H1 (cell line): ENCODE results near the gene OTOF. TPM values are rescaled to one million over a fixed set of nuclear protein-coding genes. Genes with fewer than 3 reads are reported as not detected.

Experiments used
- CTCF ChIA-PET: fragments of 300-600 bp; sonication (Branson Sonifier 250); formaldehyde crosslinking; loops from one replicate; lab custom pipeline; 2021; ENCODE audit not compliant: partially characterized antibody; lab: Charles Lee
- POLR2A ChIA-PET: fragments of 300-600 bp; sonication (Branson Sonifier 250); formaldehyde crosslinking; loops from one replicate; lab custom pipeline; 2021; ENCODE audit warnings: inconsistent platforms; ENCODE audit not compliant: partially characterized antibody; lab: Charles Lee
- DNase-seq, 2 experiments: peaks; one replicate each; pipeline versions ENCODE4 v3.0.0 to v3.0.0-alpha.2; 2010 to 2022; ENCODE audit warnings: low spot score in 2 of 2, low read depth in 1 of 2, mixed read lengths in 1 of 2
- FAIRE-seq: peaks from 2 replicates; lab custom pipeline; 2011; peaks lifted over from hg19 to GRCh38; lab: Jason Lieb, UNC
- H2AFZ ChIP-seq: 2 replicates; pipeline ENCODE4 v1.8.1; 2012; ENCODE audit warnings: low read length, inconsistent platforms
- H2AK5ac ChIP-seq: 2 replicates; pipeline ENCODE4 v1.6.1; 2013; ENCODE audit warnings: low read depth, low read length
- H2BK120ac ChIP-seq: replicated peaks from 2 replicates; pipeline ENCODE3; 2013; ENCODE audit warnings: low read depth, low read length, inconsistent platforms
- H2BK12ac ChIP-seq: 2 replicates; pipeline ENCODE4 v1.6.1; 2013; ENCODE audit warnings: low read depth, low read length
- H2BK15ac ChIP-seq: 2 replicates; pipeline ENCODE4 v1.6.1; 2013; ENCODE audit warnings: low read length
- H2BK20ac ChIP-seq: 2 replicates; pipeline ENCODE4 v1.6.1; 2013; ENCODE audit warnings: low read length
- H2BK5ac ChIP-seq: 2 replicates; pipeline ENCODE4 v1.6.1; 2013; ENCODE audit warnings: low read depth, low read length
- H3K14ac ChIP-seq: 2 replicates; pipeline ENCODE4 v1.6.1; 2013; ENCODE audit warnings: inconsistent platforms; ENCODE audit not compliant: insufficient read length
- H3K18ac ChIP-seq: 2 replicates; pipeline ENCODE4 v1.6.1; 2013; ENCODE audit warnings: low read length; ENCODE audit errors: extremely low read depth
- H3K23ac ChIP-seq: 2 replicates; pipeline ENCODE4 v1.6.1; 2013; ENCODE audit warnings: inconsistent platforms; ENCODE audit not compliant: insufficient read length
- H3K23me2 ChIP-seq: 2 replicates; pipeline ENCODE4 v1.6.1; 2013; ENCODE audit warnings: low read depth, low read length
- H3K27ac ChIP-seq: 2 replicates; pipeline ENCODE4 v1.6.1; 2011; ENCODE audit warnings: low read depth, low read length, inconsistent platforms
- H3K27me3 ChIP-seq, 4 experiments: replicated peaks in 1 of 4; 1 replicate in 1 of 4; 2 replicates in 3 of 4; pipeline versions ENCODE4 v1.6.1 to v1.8.1; 2011 to 2013; ENCODE audit warnings: low read length in 3 of 4, mild to moderate bottlenecking in 3 of 4, inconsistent platforms in 2 of 4, mixed read lengths in 2 of 4, moderate library complexity in 1 of 4; ENCODE audit not compliant: control insufficient read depth in 3 of 4, insufficient read depth in 3 of 4; ENCODE audit errors: extremely low read depth in 1 of 4
- H3K36me3 ChIP-seq, 4 experiments: 2 replicates each; pipeline versions ENCODE4 v1.6.1 to v1.8.1; 2011 to 2013; ENCODE audit warnings: mild to moderate bottlenecking in 4 of 4, low read length in 3 of 4, moderate library complexity in 2 of 4, control low read depth in 1 of 4, inconsistent platforms in 1 of 4; ENCODE audit not compliant: insufficient read depth in 4 of 4, control insufficient read depth in 2 of 4
- H3K4ac ChIP-seq: replicated peaks from 2 replicates; pipeline ENCODE3; 2013; ENCODE audit warnings: low read length, low read depth, mixed read lengths, inconsistent platforms; ENCODE audit not compliant: insufficient read length
- H3K4me1 ChIP-seq, 4 experiments: replicated peaks in 1 of 4; 1 replicate in 1 of 4; 2 replicates in 3 of 4; pipeline versions ENCODE4 v1.6.1 to v1.8.1; 2011 to 2013; ENCODE audit warnings: low read length in 3 of 4, inconsistent platforms in 2 of 4, mixed read lengths in 1 of 4; ENCODE audit not compliant: insufficient read depth in 4 of 4, control insufficient read depth in 3 of 4
- H3K4me2 ChIP-seq, 2 experiments: 2 replicates each; pipeline versions ENCODE4 v1.6.1 to v1.8.1; 2011 to 2013; ENCODE audit warnings: low read depth in 2 of 2, low read length in 2 of 2, control low read depth in 1 of 2, inconsistent platforms in 1 of 2, mild to moderate bottlenecking in 1 of 2; ENCODE audit not compliant: insufficient read depth in 1 of 2
- H3K4me3 ChIP-seq, 4 experiments: fragments of 200-600, 300-600 bp in 1 of 4; sonication (generic), shearing (Covaris generic), sonication (Bioruptor Twin) in 1 of 4; 2 replicates each; pipeline versions ENCODE4 v1.5.1 to v1.8.1; 2011 to 2016; ENCODE audit warnings: low read length in 4 of 4, low read depth in 3 of 4, control low read depth in 2 of 4, inconsistent platforms in 2 of 4, mild to moderate bottlenecking in 2 of 4, mixed read lengths in 1 of 4, moderate library complexity in 1 of 4; ENCODE audit not compliant: insufficient read depth in 2 of 4; ENCODE audit errors: extremely low read depth in 1 of 4
- H3K56ac ChIP-seq: replicated peaks from 2 replicates; pipeline ENCODE3; 2013; ENCODE audit warnings: low read depth, mild to moderate bottlenecking, mixed read lengths, low read length, inconsistent platforms; ENCODE audit not compliant: insufficient read length
- H3K79me1 ChIP-seq: 2 replicates; pipeline ENCODE4 v1.6.1; 2013; ENCODE audit warnings: low read depth, low read length, control low read depth
- H3K79me2 ChIP-seq, 2 experiments: 2 replicates each; pipeline versions ENCODE4 v1.6.1 to v1.8.1; 2012 to 2013; ENCODE audit warnings: low read length in 2 of 2, mild to moderate bottlenecking in 2 of 2, inconsistent platforms in 1 of 2; ENCODE audit not compliant: insufficient read depth in 2 of 2, control insufficient read depth in 1 of 2
- H3K9ac ChIP-seq, 4 experiments: replicated peaks in 1 of 4; 1 replicate in 1 of 4; 2 replicates in 3 of 4; pipeline versions ENCODE4 v1.6.1 to v1.8.1; 2011 to 2013; ENCODE audit warnings: low read depth in 3 of 4, low read length in 3 of 4, control low read depth in 2 of 4, mild to moderate bottlenecking in 2 of 4, moderate library complexity in 2 of 4, inconsistent platforms in 1 of 4; ENCODE audit errors: extremely low read depth in 1 of 4
- H3K9me3 ChIP-seq, 2 experiments: 2 replicates each; pipeline versions ENCODE4 v1.6.1 to v1.8.1; 2012 to 2013; ENCODE audit warnings: mild to moderate bottlenecking in 2 of 2, moderate library complexity in 2 of 2, control low read depth in 1 of 2, inconsistent platforms in 1 of 2, low read depth in 1 of 2, low read length in 1 of 2, mixed read lengths in 1 of 2; ENCODE audit not compliant: insufficient read depth in 2 of 2
- H4K20me1 ChIP-seq, 2 experiments: replicated peaks in 1 of 2; 2 replicates each; pipeline versions ENCODE3 to v1.8.1; 2011 to 2013; ENCODE audit warnings: inconsistent platforms in 2 of 2, low read length in 2 of 2, mild to moderate bottlenecking in 1 of 2; ENCODE audit not compliant: insufficient read depth in 2 of 2, control insufficient read depth in 1 of 2
- H4K5ac ChIP-seq: 2 replicates; pipeline ENCODE4 v1.6.1; 2013; ENCODE audit warnings: low read length, low read depth, mixed read lengths, inconsistent platforms; ENCODE audit not compliant: insufficient read length
- H4K8ac ChIP-seq: 2 replicates; pipeline ENCODE4 v1.8.0; 2013; ENCODE audit warnings: mild to moderate bottlenecking, moderate library complexity, low read length, inconsistent platforms; ENCODE audit not compliant: insufficient read depth; ENCODE audit errors: extremely low read depth
- H4K91ac ChIP-seq: replicated peaks from 2 replicates; pipeline ENCODE3; 2013; ENCODE audit warnings: low read length, mixed read lengths, inconsistent platforms; ENCODE audit not compliant: insufficient read length
- FOSL1 ChIP-seq: IDR thresholded peaks from 2 replicates; pipeline ENCODE4 v1.6.1; 2011; ENCODE audit warnings: mild to moderate bottlenecking, low read depth, low read length, moderate library complexity; ENCODE audit not compliant: insufficient read depth
- JUN ChIP-seq: IDR thresholded peaks from 2 replicates; pipeline ENCODE4 v1.6.1; 2011; ENCODE audit warnings: low read depth, mild to moderate bottlenecking, improper control_type of control experiment, low read length
- NANOG ChIP-seq: IDR thresholded peaks from 2 replicates; pipeline ENCODE4 v1.6.1; 2011; ENCODE audit warnings: low read length, low read depth, mild to moderate bottlenecking, inconsistent platforms; ENCODE audit not compliant: insufficient read depth, poor library complexity, severe bottlenecking
- RXRA ChIP-seq: IDR thresholded peaks from 2 replicates; pipeline ENCODE4 v1.6.1; 2011; ENCODE audit warnings: low read depth, mild to moderate bottlenecking, low read length, moderate library complexity; ENCODE audit not compliant: insufficient read depth
- SIRT6 ChIP-seq: IDR thresholded peaks from one replicate; pipeline ENCODE4 v1.7.1; 2012; ENCODE audit warnings: low read length, inconsistent platforms
- SRF ChIP-seq: IDR thresholded peaks from 2 replicates; pipeline ENCODE4 v1.6.1; 2011; ENCODE audit warnings: mild to moderate bottlenecking, low read depth, low read length, moderate library complexity
- TCF12 ChIP-seq: IDR thresholded peaks from 2 replicates; pipeline ENCODE4 v1.6.1; 2011; ENCODE audit warnings: low read depth, mild to moderate bottlenecking, low read length
- WGBS, 2 experiments: shearing (Covaris generic) in 1 of 2; methylation state at CpG; one replicate each; pipeline versions ENCODE4 v1.1.6 to v1.1.7; 2013 to 2015; ENCODE audit warnings: low lambda C conversion rate in 2 of 2, mixed read lengths in 2 of 2, inconsistent platforms in 1 of 2, low coverage in 1 of 2, missing lambda C conversion rate in 1 of 2; ENCODE audit not compliant: insufficient replicate concordance in 2 of 2, insufficient coverage in 1 of 2, insufficient read length in 1 of 2; ENCODE audit errors: extremely low coverage in 1 of 2, missing lambda C conversion rate in 1 of 2; 5-methylcytosine and 5-hydroxymethylcytosine counted together
- polyA plus RNA-seq, 7 experiments: library from polyadenylated mRNA; depleted of rRNA in 3 of 7; stranded (reverse) in 5 of 7; unstranded in 2 of 7; fragments of >200 nt in 5 of 7; fragments of 200-250 nt in 2 of 7; gene quantifications; 1 replicate in 5 of 7; 2 replicates in 1 of 7; 4 replicates in 1 of 7; pipeline versions ENCODE4 v1.2.1 to v1.2.3, GENCODE V29; 2011 to 2013; ENCODE audit warnings: missing spikeins in 2 of 7, mixed read lengths in 2 of 7
- total RNA-seq: library from RNA; stranded (reverse); fragmentation: NEBNext Ultra II Directional; extraction: Animal tissue kit (Norgen Biotek cat#: 25700); gene quantifications from 2 replicates; pipeline ENCODE4 v1.2.1, GENCODE V29; 2021

The OTOF gene
- total and polyA plus RNA-seq, 2 of the 8 experiments (the other 6 are each of a cell fraction or from before 2014, with no cell fraction given), result 0.06 TPM; not detected in 1

DNA sequence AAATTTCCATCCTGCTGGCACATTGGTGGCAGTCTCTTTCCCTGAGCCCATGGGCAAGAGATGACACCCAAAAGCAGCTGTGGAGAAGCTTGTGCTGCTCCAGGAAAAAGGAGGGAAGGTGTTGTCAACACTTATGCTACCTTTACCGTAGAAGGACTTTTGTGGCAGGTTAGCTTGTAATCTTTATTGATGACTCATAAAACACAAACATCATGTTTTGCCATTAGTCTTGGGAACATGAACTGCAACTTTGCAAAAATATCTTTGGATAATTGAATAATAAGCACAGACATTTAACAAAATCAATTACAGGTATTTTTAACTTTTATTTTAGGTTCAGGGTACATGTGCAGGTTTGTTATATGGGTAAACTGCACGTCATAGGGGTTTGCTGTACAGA is 42.8 kb downstream of the OTOF start:
- no peak overlapping the region for H2BK12ac ChIP-seq
- H3K27ac ChIP-seq, result no peak overlapping the region
- no peak overlapping the region for H4K5ac ChIP-seq
- peak overlapping the region; percentile 64; the same call in 1 of the 2 replicates for H2AFZ ChIP-seq
- no peaks in the 10 kb centered on the region for H4K20me1 ChIP-seq
- no peak overlapping the region for H3K4me2 ChIP-seq
- no peak overlapping the region for H2AK5ac ChIP-seq
- ChIA-PET CTCF (no interaction called here), POLR2A (no interaction called here)
- H3K23ac ChIP-seq, result no peak overlapping the region
- 88% methylated on average over 2 of the region's 2 CpGs; no CpG with 5 or more reads in 1 of the 2 experiments for WGBS, 2 experiments
- no peak overlapping the region for H4K91ac ChIP-seq
- no peak overlapping the region for H3K14ac ChIP-seq
- H4K8ac ChIP-seq, result no peak overlapping the region
- H3K18ac ChIP-seq, result no peak overlapping the region
- no peak overlapping the region for H2BK20ac ChIP-seq
- no peak overlapping the region for H2BK5ac ChIP-seq
- no peak for TF ChIP-seq JUN
- TF ChIP-seq SIRT6, result no peak
- no peak for TF ChIP-seq RXRA
- TF ChIP-seq SRF, result no peak
- no peak for TF ChIP-seq FOSL1
- no peak for TF ChIP-seq TCF12
- no peak for TF ChIP-seq NANOG
- H3K27me3 ChIP-seq, result no peaks in the 10 kb centered on the region; a peak in 1 of 7 replicates
- no peak for DNase-seq
- no peaks in the 10 kb centered on the region for H3K23me2 ChIP-seq
- H3K4ac ChIP-seq, result no peak overlapping the region
- H3K4me1 ChIP-seq, result no peaks in the 10 kb centered on the region
- no peaks in the 10 kb centered on the region for H3K36me3 ChIP-seq
- H2BK120ac ChIP-seq, result no peak overlapping the region
- H3K79me1 ChIP-seq, result no peaks in the 10 kb centered on the region
- H3K56ac ChIP-seq, result no peak overlapping the region
- H3K9me3 ChIP-seq, result no peaks in the 10 kb centered on the region
- H3K9ac ChIP-seq, result no peak overlapping the region
- FAIRE-seq, result no peak
- no peak overlapping the region for H3K4me3 ChIP-seq
- no peak overlapping the region for H2BK15ac ChIP-seq
- no peaks in the 10 kb centered on the region for H3K79me2 ChIP-seq
